IMR-90 (cell line): ENCODE data around the gene HIF1AN. TPM values are rescaled to one million over a fixed set of nuclear protein-coding genes. Genes with fewer than 3 reads are reported as not detected.
A peak's percentile ranks its signal among the peaks of the same experiment; 100 is the strongest.

Source experiments
- ATAC-seq: fragments of 200-7000 bp; cut with Tn5 transposase; 2 replicates; pipeline ENCODE4 v1.9.1; 2020; ENCODE audit warnings: low read depth, mild to moderate bottlenecking, moderate library complexity
- BruUV-seq: library from RNA; stranded (reverse); fragments of 400-500 nt; replicated peaks from 2 replicates; lab custom pipeline; 2021; lab: Mats Ljungman, UMichigan
- CTCF ChIA-PET: fragments of 300-600 bp; formaldehyde crosslinking; extraction: SDS; loops from one replicate; lab custom pipeline; 2021; ENCODE audit warnings: antibody characterized with exemption; lab: Yijun Ruan, JAX
- POLR2A ChIA-PET: fragments of 300-600 bp; sonication (Branson Sonifier 250); formaldehyde crosslinking; loops from one replicate; lab custom pipeline; 2022; ENCODE audit warnings: antibody characterized with exemption; ENCODE audit not compliant: unreplicated experiment; lab: Charles Lee
- DNase-seq: peaks from one replicate; pipeline ENCODE4 v3.0.0; 2013
- H2AFZ ChIP-seq: replicated peaks from 2 replicates; pipeline ENCODE3; 2013; ENCODE audit warnings: low read length, mild to moderate bottlenecking; ENCODE audit not compliant: poor library complexity
- H2AK5ac ChIP-seq: 2 replicates; pipeline ENCODE4 v1.6.1; 2013; ENCODE audit warnings: low read depth, low read length, inconsistent platforms
- H2AK9ac ChIP-seq: replicated peaks from 2 replicates; pipeline ENCODE3; 2013; ENCODE audit warnings: mild to moderate bottlenecking, low read depth, low read length, moderate library complexity; ENCODE audit not compliant: poor library complexity
- H2BK120ac ChIP-seq: 2 replicates; pipeline ENCODE4 v1.6.1; 2013; ENCODE audit warnings: low read depth, low read length, inconsistent platforms
- H2BK15ac ChIP-seq: 3 replicates; pipeline ENCODE4 v1.6.1; 2013; ENCODE audit warnings: low read depth, low read length, inconsistent platforms
- H2BK20ac ChIP-seq: 2 replicates; pipeline ENCODE4 v1.6.1; 2013; ENCODE audit warnings: low read depth, mild to moderate bottlenecking, inconsistent platforms, low read length, moderate library complexity
- H2BK5ac ChIP-seq: 2 replicates; pipeline ENCODE4 v1.6.1; 2013; ENCODE audit warnings: mild to moderate bottlenecking, low read depth, low read length, inconsistent platforms; ENCODE audit not compliant: poor library complexity, severe bottlenecking
- H3K14ac ChIP-seq: replicated peaks from 2 replicates; pipeline ENCODE4 v1.6.1; 2013; ENCODE audit warnings: low read depth, low read length, inconsistent platforms
- H3K18ac ChIP-seq: 2 replicates; pipeline ENCODE4 v1.6.1; 2013; ENCODE audit warnings: low read depth, low read length, control low read depth
- H3K23ac ChIP-seq: 2 replicates; pipeline ENCODE4 v1.6.1; 2013; ENCODE audit warnings: low read depth, low read length, inconsistent platforms
- H3K27ac ChIP-seq: 2 replicates; pipeline ENCODE4 v1.5.1; 2013; ENCODE audit warnings: mild to moderate bottlenecking, control low read depth, low read length; ENCODE audit not compliant: insufficient read depth
- H3K27me3 ChIP-seq: 2 replicates; pipeline ENCODE4 v1.6.1; 2013; ENCODE audit warnings: low read length; ENCODE audit not compliant: control insufficient read depth, insufficient read depth
- H3K36me3 ChIP-seq: 2 replicates; pipeline ENCODE4 v1.6.1; 2013; ENCODE audit warnings: low read length, mixed read lengths; ENCODE audit not compliant: control insufficient read depth, insufficient read depth
- H3K4ac ChIP-seq: 2 replicates; pipeline ENCODE4 v1.6.1; 2013; ENCODE audit warnings: low read depth, low read length, inconsistent platforms
- H3K4me1 ChIP-seq: 2 replicates; pipeline ENCODE4 v1.6.1; 2013; ENCODE audit warnings: low read length, mixed read lengths; ENCODE audit not compliant: control insufficient read depth, insufficient read depth
- H3K4me2 ChIP-seq: 2 replicates; pipeline ENCODE4 v1.6.1; 2013; ENCODE audit warnings: low read depth, mild to moderate bottlenecking, control low read depth, low read length, moderate library complexity
- H3K4me3 ChIP-seq: 2 replicates; pipeline ENCODE4 v1.5.1; 2013; ENCODE audit warnings: low read depth, mild to moderate bottlenecking, control low read depth, low read length, moderate library complexity; ENCODE audit not compliant: insufficient read depth
- H3K56ac ChIP-seq: 2 replicates; pipeline ENCODE4 v1.6.1; 2013; ENCODE audit warnings: low read length, inconsistent platforms; ENCODE audit not compliant: insufficient read depth; ENCODE audit errors: extremely low read depth
- H3K79me1 ChIP-seq, 2 experiments: 2 replicates each; pipeline ENCODE4 v1.6.1; 2013; ENCODE audit warnings: low read length in 2 of 2, inconsistent platforms in 1 of 2, low read depth in 1 of 2
- H3K9ac ChIP-seq: 2 replicates; pipeline ENCODE4 v1.6.1; 2013; ENCODE audit warnings: low read depth, low read length, control low read depth
- H3K9me1 ChIP-seq: 2 replicates; pipeline ENCODE4 v1.6.1; 2013; ENCODE audit warnings: low read length, inconsistent platforms; ENCODE audit not compliant: insufficient read depth
- H3K9me3 ChIP-seq: 2 replicates; pipeline ENCODE4 v1.6.1; 2013; ENCODE audit warnings: low read length; ENCODE audit not compliant: control insufficient read depth, insufficient read depth
- H4K20me1 ChIP-seq: 2 replicates; pipeline ENCODE4 v1.6.1; 2013; ENCODE audit warnings: low read length, inconsistent platforms; ENCODE audit not compliant: insufficient read depth
- H4K5ac ChIP-seq: 2 replicates; pipeline ENCODE4 v1.6.1; 2013; ENCODE audit warnings: mild to moderate bottlenecking, low read depth, low read length, control low read depth
- H4K8ac ChIP-seq, 2 experiments: 2 replicates each; pipeline ENCODE4 v1.6.1; 2013; ENCODE audit warnings: low read depth in 2 of 2, low read length in 2 of 2, control low read depth in 1 of 2, inconsistent platforms in 1 of 2
- H4K91ac ChIP-seq: 2 replicates; pipeline ENCODE4 v1.6.1; 2013; ENCODE audit warnings: low read depth, low read length, inconsistent platforms; ENCODE audit not compliant: insufficient read depth
- MAFK ChIP-seq: IDR thresholded peaks from 2 replicates; pipeline ENCODE4 v1.6.1; 2012; ENCODE audit warnings: low read depth, low read length, improper control_type of control experiment
- USF2 ChIP-seq: fragments of 150-350 bp; IDR thresholded peaks from 2 replicates; pipeline ENCODE4 v1.6.1; 2017; ENCODE audit warnings: mild to moderate bottlenecking, antibody characterized with exemption, low read length, low read depth
- WGBS, 2 experiments: methylation state at CpG; one replicate each; pipeline versions ENCODE4 v1.1.5 to v1.1.7; 2013; ENCODE audit warnings: missing lambda C conversion rate in 2 of 2; ENCODE audit not compliant: insufficient read length in 1 of 2; ENCODE audit errors: extremely low coverage in 2 of 2; 5-methylcytosine and 5-hydroxymethylcytosine counted together
- dilution Hi-C: fragments of 300-500 bp; cut with HindIII; formaldehyde crosslinking; loops from one replicate; pipeline ENCODE4 v1.14.3; 2018; ENCODE audit warnings: low sequenced_read_pairs; ENCODE audit not compliant: unreplicated experiment
- in situ Hi-C: fragments of 300-500 bp; cut with MboI; formaldehyde crosslinking; loops from 3 replicates; pipeline ENCODE4 v1.14.3; 2019; ENCODE audit warnings: low sequenced_read_pairs, inconsistent platforms, mixed read lengths
- intact Hi-C: fragments of 100-400 bp; cut with micrococcal nuclease; formaldehyde crosslinking; loops from 2 replicates; pipeline ENCODE4 v1.10.0; 2022
- polyA plus RNA-seq, 3 experiments: library from polyadenylated mRNA; depleted of rRNA; stranded (reverse); fragments of >200 nt; gene quantifications; 2 replicates each; pipeline ENCODE4 v1.2.3, GENCODE V29; 2012; ENCODE audit warnings: low replicate concordance in 1 of 3
- total RNA-seq: library from RNA; depleted of rRNA; stranded (reverse); fragments of >200 nt; gene quantifications from 2 replicates; pipeline ENCODE4 v1.2.3, GENCODE V29; 2012

The HIF1AN gene
- total and polyA plus RNA-seq, 2 of the 4 experiments (the other 2 are of a cell fraction) = 10.2 to 10.3 TPM

GRCh38 chr10:100528921-100529474 lies 6.7 kb upstream of the HIF1AN start:
- Histone ChIP-seq H3K36me3 (peaks cover 19% of the 10 kb centered on the region), H2AK5ac (peak overlapping the region; percentile 74), H2BK15ac (no peak overlapping the region), H2AFZ (peak overlapping the region; percentile 96), H2BK5ac (peak overlapping the region; percentile 79), H4K91ac (peak overlapping the region; percentile 89), H4K5ac (peak overlapping the region; percentile 92), H3K18ac (no peak overlapping the region; the same call in 1 of the 2 replicates), H2BK120ac (no peak overlapping the region), H3K4me1 (peaks cover 5% of the 10 kb centered on the region), H4K8ac (peak overlapping the region; percentile 97 to 98; a peak in 3 of 4 replicates), H3K23ac (peak overlapping the region; percentile 15), H2BK20ac (no peak overlapping the region), H3K27me3 (no peaks in the 10 kb centered on the region), H3K27ac (peak overlapping the region; percentile 84), H3K56ac (peak overlapping the region; percentile 88; the same call in 1 of the 2 replicates), H3K14ac (peak overlapping the region; percentile 95), H4K20me1 (no peaks in the 10 kb centered on the region), H3K4me2 (peak overlapping the region; percentile 91), H3K9ac (peak overlapping the region; percentile 94), H3K9me3 (no peaks in the 10 kb centered on the region), H3K9me1 (peaks cover 16% of the 10 kb centered on the region), H3K4me3 (peak overlapping the region; percentile 86), H2AK9ac (peak overlapping the region; percentile 92), H3K79me1 (peaks cover 10 to 41% of the 10 kb centered on the region in 2 experiments), H3K4ac (peak overlapping the region; percentile 93)
- WGBS, 2 experiments = 6% methylated on average over 6 of the region's 18 CpGs; no CpG with 5 or more reads in 1 of the 2 experiments
- no TSS peak for BruUV-seq
- in situ Hi-C loops (no loop called here), intact Hi-C loops (no loop called here), dilution Hi-C loops (no loop called here)
- CTCF ChIA-PET = interaction anchor here (3.1 kb wide), 1 partner anchor 10 kb away, joined by 12 read pairs; no protein-coding TSS in a partner anchor
- POLR2A ChIA-PET = no interaction called here
- no peak for DNase-seq
- TF ChIP-seq MAFK = no peak
- TF ChIP-seq USF2 = peak; percentile 36; the same call in 1 of the 2 replicates
- peak; percentile 23; the same call in 1 of the 2 replicates for ATAC-seq
